K562 (cell line): ENCODE results near the gene TMED6. TPM values are rescaled to one million over a fixed set of nuclear protein-coding genes. Genes with fewer than 3 reads are reported as not detected.

Experiments used
- ATAC-seq: fragments of 200-7000 bp; cut with Tn5 transposase; 3 replicates; pipeline ENCODE4 v1.9.1; 2020; ENCODE audit warnings: moderate library complexity
- Bru-seq: library from RNA; stranded (reverse); fragments of 400-500 nt; gene quantifications from one replicate; lab custom pipeline; 2021; lab: Mats Ljungman, UMichigan
- BruChase-seq, 2 experiments: library from RNA; stranded (reverse); fragments of 400-500 nt; gene quantifications; one replicate each; lab custom pipeline; 2021; lab: Mats Ljungman, UMichigan
- BruUV-seq: library from RNA; stranded (reverse); fragments of 400-500 nt; replicated peaks from 2 replicates; lab custom pipeline; 2021; lab: Mats Ljungman, UMichigan
- CTCF ChIA-PET: fragments of 300-600 bp; formaldehyde crosslinking; extraction: SDS; loops from one replicate; lab custom pipeline; 2021; ENCODE audit warnings: low intra/inter-chr PET ratio; lab: Yijun Ruan, JAX
- POLR2A ChIA-PET: fragments of 300-600, 350-650 bp; sonication (Branson Sonifier 250); formaldehyde crosslinking; extraction: SDS; loops from one replicate; lab custom pipeline; 2021; ENCODE audit warnings: antibody characterized with exemption, inconsistent platforms; lab: Yijun Ruan, JAX
- DNase-seq, 4 experiments: peaks; one replicate each; pipeline versions ENCODE4 v3.0.0 to v3.0.0-alpha.2; 2011 to 2018; ENCODE audit warnings: low spot score in 3 of 4, mixed read lengths in 3 of 4; ENCODE audit errors: extremely low read depth in 1 of 4
- FAIRE-seq: peaks from 2 replicates; lab custom pipeline; 2011; peaks lifted over from hg19 to GRCh38; lab: Jason Lieb, UNC
- H2AFZ ChIP-seq: 2 replicates; pipeline ENCODE4 v1.6.0; 2011; ENCODE audit warnings: low read depth, low read length, control low read depth, inconsistent platforms
- H3K27ac ChIP-seq: fragments of 200-600 bp; 3 replicates; pipeline ENCODE4 v1.8.0; 2011; ENCODE audit warnings: low read depth, mild to moderate bottlenecking, control low read depth, inconsistent platforms, low read length, moderate library complexity, mixed read lengths; ENCODE audit errors: extremely low read depth
- H3K27me3 ChIP-seq, 2 experiments: fragments of 300-600 bp in 1 of 2; 2 replicates in 1 of 2; 3 replicates in 1 of 2; pipeline versions ENCODE4 v1.6.0 to v1.8.0; 2011; ENCODE audit warnings: inconsistent platforms in 2 of 2, low read length in 2 of 2, mild to moderate bottlenecking in 1 of 2, mixed read lengths in 1 of 2, moderate library complexity in 1 of 2; ENCODE audit not compliant: control insufficient read depth in 2 of 2, insufficient read depth in 2 of 2
- H3K36me3 ChIP-seq: fragments of 300-600 bp; 3 replicates; pipeline ENCODE4 v1.8.0; 2011; ENCODE audit warnings: mild to moderate bottlenecking, low read length, inconsistent platforms; ENCODE audit not compliant: control insufficient read depth, insufficient read depth
- H3K4me1 ChIP-seq, 2 experiments: fragments of 200-600 bp in 1 of 2; replicated peaks in 1 of 2; 2 replicates in 1 of 2; 3 replicates in 1 of 2; pipeline versions ENCODE4 v1.5.1 to v1.8.0; 2011; ENCODE audit warnings: inconsistent platforms in 2 of 2, low read length in 2 of 2, mild to moderate bottlenecking in 1 of 2, mixed read lengths in 1 of 2, moderate library complexity in 1 of 2; ENCODE audit not compliant: control insufficient read depth in 2 of 2, insufficient read depth in 2 of 2
- H3K4me2 ChIP-seq: 2 replicates; pipeline ENCODE4 v1.6.1; 2011; ENCODE audit warnings: low read length, control low read depth, inconsistent platforms, mixed read lengths; ENCODE audit not compliant: insufficient read depth
- H3K4me3 ChIP-seq: fragments of 200-600 bp; sonication (generic), shearing (Covaris generic); 2 replicates; pipeline ENCODE4 v1.5.1; 2016; ENCODE audit warnings: control low read depth, inconsistent platforms
- H3K79me2 ChIP-seq: fragments of 200-600 bp; 3 replicates; pipeline ENCODE4 v1.8.0; 2011; ENCODE audit warnings: low read length, inconsistent platforms; ENCODE audit not compliant: control insufficient read depth, insufficient read depth
- H3K9ac ChIP-seq, 2 experiments: 2 replicates each; pipeline versions ENCODE4 v1.6.0 to v1.6.1; 2011; ENCODE audit warnings: low read depth in 2 of 2, low read length in 2 of 2, control low read depth in 1 of 2, inconsistent platforms in 1 of 2, mild to moderate bottlenecking in 1 of 2, mixed read lengths in 1 of 2; ENCODE audit not compliant: insufficient read depth in 1 of 2
- H3K9me1 ChIP-seq: one replicate; pipeline ENCODE4 v1.6.0; 2011; ENCODE audit warnings: inconsistent platforms, mild to moderate bottlenecking, low read length, moderate library complexity; ENCODE audit not compliant: control insufficient read depth, insufficient read depth
- H3K9me3 ChIP-seq: replicated peaks from 2 replicates; pipeline ENCODE4 v1.5.1; 2011; ENCODE audit warnings: low read depth, low read length, inconsistent platforms; ENCODE audit not compliant: control insufficient read depth, insufficient read depth
- H4K20me1 ChIP-seq: replicated peaks from 2 replicates; pipeline ENCODE4 v1.6.1; 2011; ENCODE audit warnings: low read length, inconsistent platforms, mixed read lengths; ENCODE audit not compliant: control insufficient read depth, insufficient read depth
- NFIC ChIP-seq: fragments of 450-650 bp; IDR thresholded peaks from 2 replicates; pipeline ENCODE4 v1.6.1; 2017; ENCODE audit warnings: mild to moderate bottlenecking, inconsistent platforms
- XRCC4 ChIP-seq: IDR thresholded peaks from one replicate; pipeline ENCODE4 v1.6.1; 2011; ENCODE audit not compliant: insufficient read depth, insufficient read length; ENCODE audit errors: extremely low read depth
- WGBS: fragments of 100-300 bp; shearing (Covaris generic); methylation state at CpG from one replicate; pipeline ENCODE4 v1.1.6; 2016; ENCODE audit warnings: low coverage, mixed read lengths; ENCODE audit not compliant: insufficient coverage; ENCODE audit errors: missing lambda C conversion rate; 5-methylcytosine and 5-hydroxymethylcytosine counted together
- in situ Hi-C: fragments of 300-500 bp; cut with MboI; formaldehyde crosslinking; loops from 4 replicates; pipeline ENCODE4 v1.15.0; 2018; ENCODE audit warnings: inconsistent platforms, mixed read lengths
- intact Hi-C: fragments of 100-400 bp; cut with micrococcal nuclease; formaldehyde crosslinking; loops from 2 replicates; pipeline ENCODE4 v1.14.2; 2022
- long read RNA-seq, 3 experiments: library from polyadenylated mRNA in 2 of 3; library from RNA in 1 of 3; unstranded in 2 of 3; stranded (forward) in 1 of 3; transcript quantifications; one replicate each; pipeline ENCODE4 v2.0.0, GENCODE V29; 2019 to 2022
- polyA minus RNA-seq, 3 experiments: library from RNA; depleted of rRNA, polyadenylated mRNA; stranded (reverse); fragments of >200 nt; gene quantifications; 2 replicates each; pipeline ENCODE4 v1.2.3, GENCODE V29; 2011
- polyA plus RNA-seq, 8 experiments: library from polyadenylated mRNA; depleted of rRNA in 4 of 8; stranded (reverse) in 5 of 8; unstranded in 3 of 8; fragments of >200 nt; fragmentation: Nextera tagmentation in 2 of 8; fragmentation: Illumina TruSeq in 1 of 8; extraction: Ambion mirVana in 2 of 8; extraction: Trizol in 1 of 8; gene quantifications; 2 replicates each; pipeline versions ENCODE4 v1.2.1 to v1.2.3, GENCODE V29; 2011 to 2014; ENCODE audit warnings: inconsistent platforms in 1 of 8, missing spikeins in 1 of 8
- total RNA-seq, 7 experiments: library from RNA; depleted of rRNA in 6 of 7; stranded (reverse); fragments of >200 nt in 6 of 7; fragmentation: Illumina TruSeq in 2 of 7; extraction: Trizol in 2 of 7; gene quantifications; 2 replicates each; pipeline versions ENCODE4 v1.2.1 to v1.2.3, GENCODE V29; 2011 to 2021; ENCODE audit warnings: low replicate concordance in 1 of 7

The TMED6 gene
- total RNA-seq (2011; cell fraction: chromatin; rRNA removed; ENCODE audit: low replicate concordance): 1.5 and 1.7 TPM in 2 replicates
- 0.67 TPM in 1 of 2 replicates, not detected in the other for total RNA-seq (2011; cell fraction: nucleolus; rRNA removed)
- 1.6 TPM in 2 replicates for total RNA-seq (2011; cell fraction: nucleoplasm; rRNA removed)
- total RNA-seq (2014; rRNA removed) (0.18 TPM in 1 of 2 replicates, not detected in the other), total RNA-seq (2014; rRNA removed; fragmentation: Illumina TruSeq; extraction: Trizol) (0.22 and 0.25 TPM in 2 replicates), total RNA-seq (2015; rRNA removed; fragmentation: Illumina TruSeq; extraction: Trizol) (0.25 TPM in 1 of 2 replicates, not detected in the other), total RNA-seq (2021) (0.51 TPM in 1 of 2 replicates, not detected in the other), polyA plus RNA-seq (2011; rRNA removed) (0.14 and 0.20 TPM in 2 replicates), polyA plus RNA-seq (2014; fragmentation: Illumina TruSeq; extraction: Trizol) (0.22 TPM in 1 of 2 replicates, not detected in the other), polyA plus RNA-seq (2014; fragmentation: Nextera tagmentation; extraction: Ambion mirVana) (under 1 TPM; 0.32 to 0.45 TPM), polyA plus RNA-seq (2014; rRNA removed) (not detected in 2 replicates), polyA minus RNA-seq (2011; rRNA and poly(A)+ RNA removed) (not detected in 2 replicates), Bru-seq, nascent RNA (percentile 50 among the genes with signal in this experiment), BruChase-seq, experiment 1, labeled RNA remaining after a 2-hour chase (percentile 59 among the genes with signal in this experiment), BruChase-seq, experiment 2, labeled RNA remaining after a 6-hour chase (percentile 54 among the genes with signal in this experiment)
- polyA plus RNA-seq (2011; cell fraction: cytosol; rRNA removed): 0.07 TPM in 1 of 2 replicates, not detected in the other
- polyA plus RNA-seq (2011; cell fraction: nucleus; rRNA removed): 0.70 TPM in 1 of 2 replicates, not detected in the other
- polyA plus RNA-seq (2012): 0.36 and 0.47 TPM in 2 replicates
- polyA minus RNA-seq (2011; cell fraction: cytosol; rRNA and poly(A)+ RNA removed): not detected in 2 replicates
- 0.40 and 0.67 TPM in 2 replicates for polyA minus RNA-seq (2011; cell fraction: nucleus; rRNA and poly(A)+ RNA removed)
- long read RNA-seq, experiment 1, partial matches to known transcripts: 0 of 1 reads
- long read RNA-seq, experiment 1, other reads (novel, unspliced or antisense): 1 of 1 reads
- long read RNA-seq, experiment 2: 0 reads
- long read RNA-seq, experiment 3, partial matches to known transcripts: 0 of 1 reads
- long read RNA-seq, experiment 3, other reads (novel, unspliced or antisense): 1 of 1 reads

- WGBS: 77% methylated on average over 12 of the region's 12 CpGs
- in situ Hi-C loops: no loop called here
- no peak within 1 kb of the TSS for H3K27ac ChIP-seq
- H3K9me1 ChIP-seq: no peaks in the 10 kb centered on the region
- H2AFZ ChIP-seq: no peak within 1 kb of the TSS
- intact Hi-C loops: no loop called here
- no peaks in the 10 kb centered on the region for H4K20me1 ChIP-seq
- CTCF ChIA-PET: no interaction called here
- H3K4me3 ChIP-seq: no peak within 1 kb of the TSS
- no peaks in the 10 kb centered on the region for H3K27me3 ChIP-seq
- H3K9me3 ChIP-seq: no peaks in the 10 kb centered on the region
- peak; percentile 57; the same call in 1 of the 2 replicates for TF ChIP-seq NFIC
- no peak for TF ChIP-seq XRCC4
- no peaks in the 10 kb centered on the region for H3K79me2 ChIP-seq
- ATAC-seq (no peak), DNase-seq (no peak), FAIRE-seq (no peak)
- peaks cover 14% of the 10 kb centered on the region; the same call in 1 of the 3 replicates for H3K36me3 ChIP-seq
- POLR2A ChIA-PET: interaction anchor here (0.7 to 1.3 kb wide), 2 partner anchors 11 to 274 kb away, joined by 3 read pairs; no protein-coding TSS in a partner anchor
- no peak within 1 kb of the TSS for H3K4me2 ChIP-seq
- H3K9ac ChIP-seq: no peak within 1 kb of the TSS
- no TSS peak for BruUV-seq
- no peaks in the 10 kb centered on the region; a peak in 1 of 5 replicates for H3K4me1 ChIP-seq
These were observed at the start of gene TMED6 for GRCh38 chr16:69351309-69352027. TSS of gene TMED6 (minus strand) at chr16:69351786. CDS start at chr16:69351753, 33 bp downstream.
